IMR-90 (cell line): ENCODE measurements around the gene BCAP31.

ENCODE experiments used
- BHLHE40 ChIP-seq: fragments of 150-350 bp; IDR thresholded peaks from 2 replicates; pipeline ENCODE4 v1.6.1; 2016; ENCODE audit warnings: mild to moderate bottlenecking, low read depth, low read length
- CEBPB ChIP-seq: IDR thresholded peaks from 2 replicates; pipeline ENCODE4 v1.6.1; 2012; ENCODE audit warnings: low read depth, low read length, improper control_type of control experiment
- CHD1 ChIP-seq: IDR thresholded peaks from 2 replicates; pipeline ENCODE4 v1.6.1; 2012; ENCODE audit warnings: low read depth, low read length, improper control_type of control experiment
- ELK1 ChIP-seq: fragments of 150-350 bp; IDR thresholded peaks from 2 replicates; pipeline ENCODE4 v1.6.1; 2016; ENCODE audit warnings: low read depth, mild to moderate bottlenecking, low read length, moderate library complexity, borderline replicate concordance
- FOS ChIP-seq: fragments of 150-350 bp; IDR thresholded peaks from 2 replicates; pipeline ENCODE4 v1.6.1; 2016; ENCODE audit warnings: low read depth, low read length
- MAFK ChIP-seq: IDR thresholded peaks from 2 replicates; pipeline ENCODE4 v1.6.1; 2012; ENCODE audit warnings: low read depth, low read length, improper control_type of control experiment
- POLR2A ChIP-seq: IDR thresholded peaks from 2 replicates; pipeline ENCODE4 v1.6.1; 2012; ENCODE audit warnings: mild to moderate bottlenecking, low read depth, low read length
- RCOR1 ChIP-seq: IDR thresholded peaks from 2 replicates; pipeline ENCODE4 v1.6.1; 2012; ENCODE audit warnings: mild to moderate bottlenecking, low read length, improper control_type of control experiment; ENCODE audit not compliant: insufficient replicate concordance
- RFX5 ChIP-seq: IDR thresholded peaks from 2 replicates; pipeline ENCODE4 v1.8.0; 2012; ENCODE audit warnings: low read depth, mild to moderate bottlenecking, low read length, moderate library complexity
- SMC3 ChIP-seq: fragments of 150-350 bp; IDR thresholded peaks from 2 replicates; pipeline ENCODE4 v1.6.1; 2016; ENCODE audit warnings: low read depth, mild to moderate bottlenecking, antibody characterized with exemption, low read length, moderate library complexity
- TF ChIP-seq, protein P1 (sequence below): conservative IDR thresholded peaks from 2 replicates; pipeline ENCODE4 v1.5.1; 2012; ENCODE audit warnings: mild to moderate bottlenecking, low read depth, low read length, improper control_type of control experiment
- TF ChIP-seq, protein P2 (sequence below): fragments of 150-350 bp; IDR thresholded peaks from 2 replicates; pipeline ENCODE4 v1.6.1; 2017; ENCODE audit warnings: mild to moderate bottlenecking, antibody characterized with exemption, low read length, low read depth

GRCh38 chrX:153719238-153719637 lies 4.9 kb downstream of the BCAP31 start:
- TF ChIP-seq POLR2A (no peak), RFX5 (no peak), SMC3 (no peak), ELK1 (no peak), CHD1 (no peak), MAFK (no peak), FOS (no peak), CEBPB (no peak), RCOR1 (no peak), BHLHE40 (no peak)
- TF ChIP-seq, protein P1, sequence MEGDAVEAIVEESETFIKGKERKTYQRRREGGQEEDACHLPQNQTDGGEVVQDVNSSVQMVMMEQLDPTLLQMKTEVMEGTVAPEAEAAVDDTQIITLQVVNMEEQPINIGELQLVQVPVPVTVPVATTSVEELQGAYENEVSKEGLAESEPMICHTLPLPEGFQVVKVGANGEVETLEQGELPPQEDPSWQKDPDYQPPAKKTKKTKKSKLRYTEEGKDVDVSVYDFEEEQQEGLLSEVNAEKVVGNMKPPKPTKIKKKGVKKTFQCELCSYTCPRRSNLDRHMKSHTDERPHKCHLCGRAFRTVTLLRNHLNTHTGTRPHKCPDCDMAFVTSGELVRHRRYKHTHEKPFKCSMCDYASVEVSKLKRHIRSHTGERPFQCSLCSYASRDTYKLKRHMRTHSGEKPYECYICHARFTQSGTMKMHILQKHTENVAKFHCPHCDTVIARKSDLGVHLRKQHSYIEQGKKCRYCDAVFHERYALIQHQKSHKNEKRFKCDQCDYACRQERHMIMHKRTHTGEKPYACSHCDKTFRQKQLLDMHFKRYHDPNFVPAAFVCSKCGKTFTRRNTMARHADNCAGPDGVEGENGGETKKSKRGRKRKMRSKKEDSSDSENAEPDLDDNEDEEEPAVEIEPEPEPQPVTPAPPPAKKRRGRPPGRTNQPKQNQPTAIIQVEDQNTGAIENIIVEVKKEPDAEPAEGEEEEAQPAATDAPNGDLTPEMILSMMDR, result no peak
- TF ChIP-seq, protein P2, sequence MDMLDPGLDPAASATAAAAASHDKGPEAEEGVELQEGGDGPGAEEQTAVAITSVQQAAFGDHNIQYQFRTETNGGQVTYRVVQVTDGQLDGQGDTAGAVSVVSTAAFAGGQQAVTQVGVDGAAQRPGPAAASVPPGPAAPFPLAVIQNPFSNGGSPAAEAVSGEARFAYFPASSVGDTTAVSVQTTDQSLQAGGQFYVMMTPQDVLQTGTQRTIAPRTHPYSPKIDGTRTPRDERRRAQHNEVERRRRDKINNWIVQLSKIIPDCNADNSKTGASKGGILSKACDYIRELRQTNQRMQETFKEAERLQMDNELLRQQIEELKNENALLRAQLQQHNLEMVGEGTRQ, result no peak
